PC-3 (cell line): ENCODE results near the gene ERGIC3. TPM values are rescaled to one million over a fixed set of nuclear protein-coding genes. Genes with fewer than 3 reads are reported as not detected.
A peak's percentile ranks its signal among the peaks of the same experiment; 100 is the strongest.

ENCODE experiments used
- ATAC-seq: fragments of 200-7000 bp; cut with Tn5 transposase; 2 replicates; pipeline ENCODE4 v1.9.1; 2020; ENCODE audit warnings: mild to moderate bottlenecking, moderate library complexity
- BruUV-seq: library from RNA; stranded (reverse); fragments of 400-500 nt; replicated peaks from 2 replicates; lab custom pipeline; 2021; lab: Mats Ljungman, UMichigan
- CTCF ChIA-PET: fragments of 300-600 bp; sonication (Branson Sonifier 250); formaldehyde crosslinking; loops from one replicate; lab custom pipeline; 2022; ENCODE audit warnings: antibody characterized with exemption; lab: Charles Lee
- POLR2A ChIA-PET: fragments of 300-600 bp; sonication (Branson Sonifier 250); formaldehyde crosslinking; loops from one replicate; lab custom pipeline; 2022; ENCODE audit warnings: antibody characterized with exemption; ENCODE audit not compliant: unreplicated experiment; lab: Charles Lee
- DNase-seq: peaks from one replicate; pipeline ENCODE4 v3.0.0-alpha.2; 2015
- H2AFZ ChIP-seq: fragments of 300-600 bp; sonication (generic); 2 replicates; pipeline ENCODE4 v1.6.0; 2016; ENCODE audit warnings: antibody characterized with exemption, low read length
- H3F3A ChIP-seq: fragments of 300-600 bp; sonication (generic); one replicate; pipeline ENCODE4 v1.6.0; 2017; ENCODE audit warnings: antibody characterized with exemption, low read length, control low read depth, mild to moderate bottlenecking; ENCODE audit not compliant: unreplicated experiment
- H3K27ac ChIP-seq: fragments of 300-600 bp; sonication (generic); 2 replicates; pipeline ENCODE4 v1.5.1; 2016; ENCODE audit warnings: mild to moderate bottlenecking, low read length
- H3K27me3 ChIP-seq: fragments of 300-600 bp; sonication (generic); 2 replicates; pipeline ENCODE4 v1.6.1; 2016; ENCODE audit warnings: low read length, mixed read lengths
- H3K36me3 ChIP-seq: fragments of 300-600 bp; sonication (generic); 2 replicates; pipeline ENCODE4 v1.6.1; 2016; ENCODE audit warnings: low read depth, mixed run types, low read length, mixed read lengths
- H3K4me1 ChIP-seq: fragments of 300-600 bp; sonication (generic); 2 replicates; pipeline ENCODE4 v1.5.1; 2016; ENCODE audit warnings: low read length; ENCODE audit not compliant: insufficient read depth
- H3K4me2 ChIP-seq: fragments of 300-600 bp; sonication (generic); 2 replicates; pipeline ENCODE4 v1.6.0; 2016; ENCODE audit warnings: low read length
- H3K4me3 ChIP-seq: fragments of 300-600 bp; sonication (generic); 2 replicates; pipeline ENCODE4 v1.5.1; 2016; ENCODE audit warnings: mild to moderate bottlenecking, low read length, mixed read lengths
- H3K79me2 ChIP-seq: fragments of 300-600 bp; sonication (generic); 2 replicates; pipeline ENCODE4 v1.6.1; 2017; ENCODE audit warnings: low read length, mixed read lengths
- H3K9ac ChIP-seq: fragments of 300-600 bp; sonication (generic); 2 replicates; pipeline ENCODE4 v1.6.0; 2016; ENCODE audit warnings: mild to moderate bottlenecking, low read length
- H3K9me2 ChIP-seq: fragments of 300-600 bp; sonication (generic); replicated peaks from 2 replicates; pipeline ENCODE4 v1.6.1; 2016; ENCODE audit warnings: mixed run types, low read length, mixed read lengths
- H3K9me3 ChIP-seq: fragments of 300-600 bp; sonication (generic); 2 replicates; pipeline ENCODE4 v1.6.1; 2016; ENCODE audit warnings: low read length, mixed read lengths
- H4K20me1 ChIP-seq: fragments of 300-600 bp; sonication (generic); 2 replicates; pipeline ENCODE4 v1.6.1; 2016; ENCODE audit warnings: low read length, mixed read lengths
- CTCF ChIP-seq: fragments of 300-600 bp; sonication (generic); conservative IDR thresholded peaks from 2 replicates; pipeline ENCODE4 v1.5.1; 2017; ENCODE audit warnings: antibody characterized with exemption, low read depth, mild to moderate bottlenecking, low read length
- EZH2 ChIP-seq: fragments of 300-600 bp; sonication (generic); IDR thresholded peaks from one replicate; pipeline ENCODE4 v1.6.1; 2017; ENCODE audit warnings: antibody characterized with exemption, mild to moderate bottlenecking, low read length; ENCODE audit not compliant: unreplicated experiment
- EZH2phosphoT487 ChIP-seq: fragments of 300-600 bp; sonication (generic); IDR thresholded peaks from 2 replicates; pipeline ENCODE4 v1.6.1; 2018; ENCODE audit warnings: mild to moderate bottlenecking, antibody characterized with exemption, low read length, borderline replicate concordance
- intact Hi-C: fragments of 100-400 bp; cut with micrococcal nuclease; formaldehyde crosslinking; loops from 2 replicates; pipeline ENCODE4 v1.9.0; 2023
- total RNA-seq: library from RNA; depleted of rRNA; stranded (reverse); fragments of >200 nt; gene quantifications from 2 replicates; pipeline ENCODE4 v1.2.3, GENCODE V29; 2014

The ERGIC3 gene
- total RNA-seq, 1 experiment from 2014 or later = 284 TPM

- H3K27ac ChIP-seq = no peak overlapping the region
- H3F3A ChIP-seq = no peaks in the 10 kb centered on the region
- H3K4me1 ChIP-seq = peaks cover 24% of the 10 kb centered on the region
- BruUV-seq = no TSS peak
- CTCF ChIA-PET = no interaction called here
- ATAC-seq = no peak
- no peaks in the 10 kb centered on the region; the same call in 1 of the 2 replicates for H3K36me3 ChIP-seq
- H3K27me3 ChIP-seq = no peaks in the 10 kb centered on the region
- intact Hi-C loops = loop anchor here (5.0 kb wide), 1 partner anchor 37 kb away; no protein-coding TSS in a partner anchor
- H3K79me2 ChIP-seq = peaks cover 18% of the 10 kb centered on the region
- H3K4me3 ChIP-seq = no peak overlapping the region
- H2AFZ ChIP-seq = no peak overlapping the region
- H3K9ac ChIP-seq = no peak overlapping the region
- no peak for DNase-seq
- TF ChIP-seq CTCF (no peak), EZH2phosphoT487 (no peak), EZH2 (no peak)
- no peaks in the 10 kb centered on the region for H3K9me3 ChIP-seq
- no peaks in the 10 kb centered on the region for H3K9me2 ChIP-seq
- no peaks in the 10 kb centered on the region for H4K20me1 ChIP-seq
- no peak overlapping the region for H3K4me2 ChIP-seq
- POLR2A ChIA-PET = no interaction called here
Observed at GRCh38 chr20:35603695-35604448, 62.0 kb downstream of the ERGIC3 start.

- H3K9ac ChIP-seq = no peak overlapping the region
- intact Hi-C loops = loop anchor here (5.0 kb wide), 1 partner anchor 37 kb away; no protein-coding TSS in a partner anchor
- H2AFZ ChIP-seq = no peak overlapping the region
- H3F3A ChIP-seq = no peaks in the 10 kb centered on the region
- H3K36me3 ChIP-seq = no peaks in the 10 kb centered on the region; the same call in 1 of the 2 replicates
- no TSS peak for BruUV-seq
- ATAC-seq (no peak), DNase-seq (no peak)
- H3K27ac ChIP-seq = no peak overlapping the region
- peaks cover 18% of the 10 kb centered on the region for H3K79me2 ChIP-seq
- no peak overlapping the region for H3K4me2 ChIP-seq
- no peak for TF ChIP-seq EZH2
- TF ChIP-seq CTCF = peak; percentile 62
- no peak for TF ChIP-seq EZH2phosphoT487
- ChIA-PET CTCF (interaction anchor here (0.5 kb wide), 1 partner anchor 93 kb away, joined by 3 read pairs; no protein-coding TSS in a partner anchor), POLR2A (no interaction called here)
- no peaks in the 10 kb centered on the region for H4K20me1 ChIP-seq
- no peaks in the 10 kb centered on the region for H3K27me3 ChIP-seq
- H3K9me2 ChIP-seq = no peaks in the 10 kb centered on the region
- no peaks in the 10 kb centered on the region for H3K9me3 ChIP-seq
- no peak overlapping the region for H3K4me3 ChIP-seq
- peaks cover 24% of the 10 kb centered on the region for H3K4me1 ChIP-seq
Observed at GRCh38 chr20:35604449-35604747, 62.5 kb downstream of the ERGIC3 start.

GRCh38 chr20:35606127-35606526 lies 64.2 kb downstream of the ERGIC3 start:
- H3K27ac ChIP-seq = no peak overlapping the region
- H3K9me3 ChIP-seq = no peaks in the 10 kb centered on the region
- H3K79me2 ChIP-seq = peaks cover 18% of the 10 kb centered on the region
- no peaks in the 10 kb centered on the region for H3F3A ChIP-seq
- peaks cover 24% of the 10 kb centered on the region for H3K4me1 ChIP-seq
- H4K20me1 ChIP-seq = no peaks in the 10 kb centered on the region
- no peak overlapping the region for H3K9ac ChIP-seq
- H3K4me2 ChIP-seq = peak overlapping the region; percentile 93
- H3K27me3 ChIP-seq = no peaks in the 10 kb centered on the region
- no peak for TF ChIP-seq EZH2phosphoT487
- TF ChIP-seq EZH2 = no peak
- TF ChIP-seq CTCF = no peak
- DNase-seq (no peak), ATAC-seq (no peak)
- intact Hi-C loops = no loop called here
- no TSS peak for BruUV-seq
- CTCF ChIA-PET = no interaction called here
- H3K9me2 ChIP-seq = no peaks in the 10 kb centered on the region
- no peaks in the 10 kb centered on the region; the same call in 1 of the 2 replicates for H3K36me3 ChIP-seq
- POLR2A ChIA-PET = no interaction called here
- H2AFZ ChIP-seq = no peak overlapping the region
- H3K4me3 ChIP-seq = no peak overlapping the region
